ENCODE results near the gene MYH11.

MYH11 gene

GRCh38 chr16:15775663-15776304, 81.0 kb downstream of the MYH11 start:
- no peak for DNase-seq

DNA sequence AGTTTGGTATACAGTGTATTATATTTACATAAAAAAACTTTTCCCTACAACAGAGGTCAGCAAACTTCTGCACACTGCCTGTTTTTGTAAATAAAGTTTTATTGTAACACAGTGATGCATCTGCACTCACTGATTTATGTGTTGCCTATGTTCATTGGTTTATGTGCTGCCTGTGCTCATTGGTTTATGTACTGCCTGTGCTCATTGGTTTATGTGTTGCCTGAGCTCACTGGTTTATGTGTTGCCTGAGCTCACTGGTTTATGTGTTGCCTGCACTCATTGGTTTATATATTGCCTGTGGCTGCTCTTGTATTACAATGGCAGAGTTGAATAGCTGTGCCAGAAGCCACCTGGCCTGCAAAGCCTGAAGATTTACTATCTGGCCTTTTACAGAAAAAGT, 81.6 kb downstream of the MYH11 start:
- DNase-seq: no peak

DNA sequence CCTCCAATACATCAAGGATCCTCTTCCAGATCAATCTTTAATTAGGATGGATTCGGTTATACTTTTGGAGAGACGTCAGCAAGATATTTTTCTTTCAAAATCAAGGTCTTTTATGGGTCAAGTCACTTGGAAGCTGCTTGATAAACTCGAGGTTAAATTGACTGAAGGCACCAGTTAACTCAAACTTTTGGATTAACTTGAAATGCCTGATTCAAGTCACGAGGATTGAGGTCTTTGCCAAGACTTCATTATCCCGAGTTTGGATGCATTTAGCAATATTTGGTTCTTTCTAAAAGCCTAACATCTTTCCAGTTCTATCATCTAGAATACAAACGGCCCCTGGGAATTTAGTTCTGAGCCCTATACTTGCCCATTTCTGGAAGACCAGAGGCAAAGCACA, 82.9 kb downstream of the MYH11 start:
- no peak for DNase-seq

DNA sequence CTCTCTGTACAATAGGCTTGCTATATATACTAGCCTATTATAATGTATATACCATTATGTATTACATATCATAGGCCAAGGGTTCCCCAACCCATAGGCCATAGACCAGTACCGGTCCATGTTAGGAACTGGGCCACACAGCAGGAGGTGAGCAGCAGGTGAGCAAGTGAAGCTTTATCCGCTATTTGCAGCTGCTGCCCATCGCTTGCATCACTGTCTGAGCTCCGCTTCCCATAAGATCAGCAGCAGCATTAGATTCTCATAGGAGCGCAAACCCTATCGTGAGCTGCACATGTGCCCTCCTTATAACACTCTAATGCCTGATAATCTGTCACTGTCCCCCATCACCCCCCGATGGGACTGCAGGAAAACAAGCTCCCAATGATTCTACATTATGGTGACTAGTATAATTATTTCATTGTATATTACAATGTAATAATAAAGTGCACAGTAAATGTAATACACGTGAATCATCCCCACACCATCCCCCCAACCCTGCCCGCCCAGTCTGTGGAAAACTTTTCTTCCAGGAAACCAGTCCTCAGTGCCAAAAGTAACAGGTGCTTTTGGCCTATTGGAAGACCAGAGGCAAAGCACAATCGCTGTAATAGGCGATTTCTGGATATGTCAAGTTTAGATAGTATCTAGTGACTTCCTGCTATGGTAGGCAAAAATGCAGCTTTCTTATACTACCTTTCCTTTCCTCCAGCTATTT, 84.1 kb downstream of the MYH11 start:
- DNase-seq: no peak

- DNase-seq: no peak
These were observed 85.1 kb downstream of the MYH11 start for GRCh38 chr16:15771694-15772093.

GRCh38 chr16:15770512-15770911, 86.3 kb downstream of the MYH11 start:
- no peak for DNase-seq

GRCh38 chr16:15770107-15770506, 86.7 kb downstream of the MYH11 start:
- DNase-seq: no peak

DNA sequence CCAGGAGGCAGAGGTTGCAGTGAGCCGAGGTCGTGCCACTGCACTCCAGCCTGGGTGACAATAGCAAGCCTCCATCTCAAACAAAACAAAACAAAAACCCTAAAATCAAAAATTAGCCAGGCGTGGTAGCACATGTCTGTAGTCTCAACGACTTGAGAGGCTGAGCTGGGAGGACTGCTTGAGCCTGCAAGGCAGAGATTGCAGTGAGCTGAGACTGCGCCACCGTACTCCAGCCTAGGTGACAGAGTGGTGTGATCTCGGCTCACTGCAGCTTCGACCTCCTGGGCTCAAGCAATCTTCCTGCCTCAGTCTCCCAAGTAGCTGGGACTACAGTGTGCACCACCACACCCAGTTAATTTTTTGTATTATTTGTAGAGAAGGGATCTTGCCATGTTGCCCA, 87.6 kb downstream of the MYH11 start:
- no peak for DNase-seq

- DNase-seq: no peak
These were observed 88.6 kb downstream of the MYH11 start for GRCh38 chr16:15768201-15768600.

- no peak for DNase-seq
These were observed 89.9 kb downstream of the MYH11 start for GRCh38 chr16:15766918-15767317.

GRCh38 chr16:15765880-15766279, 90.9 kb downstream of the MYH11 start:
- no peak for DNase-seq

- DNase-seq: no peak
These were observed 91.7 kb downstream of the MYH11 start for GRCh38 chr16:15765116-15765515.

- DNase-seq: no peak
These were observed 92.7 kb downstream of the MYH11 start for GRCh38 chr16:15764112-15764511.

GRCh38 chr16:15760129-15760528, 96.7 kb downstream of the MYH11 start:
- no peak for DNase-seq

- no peak for DNase-seq
These were observed 97.8 kb downstream of the MYH11 start for GRCh38 chr16:15759070-15759469.

GRCh38 chr16:15757630-15758251, 99.1 kb downstream of the MYH11 start:
- no peak for DNase-seq

GRCh38 chr16:15757077-15757386, 99.8 kb downstream of the MYH11 start:
- DNase-seq: no peak

GRCh38 chr16:15754821-15755534, 101.8 kb downstream of the MYH11 start:
- DNase-seq: no peak

DNA sequence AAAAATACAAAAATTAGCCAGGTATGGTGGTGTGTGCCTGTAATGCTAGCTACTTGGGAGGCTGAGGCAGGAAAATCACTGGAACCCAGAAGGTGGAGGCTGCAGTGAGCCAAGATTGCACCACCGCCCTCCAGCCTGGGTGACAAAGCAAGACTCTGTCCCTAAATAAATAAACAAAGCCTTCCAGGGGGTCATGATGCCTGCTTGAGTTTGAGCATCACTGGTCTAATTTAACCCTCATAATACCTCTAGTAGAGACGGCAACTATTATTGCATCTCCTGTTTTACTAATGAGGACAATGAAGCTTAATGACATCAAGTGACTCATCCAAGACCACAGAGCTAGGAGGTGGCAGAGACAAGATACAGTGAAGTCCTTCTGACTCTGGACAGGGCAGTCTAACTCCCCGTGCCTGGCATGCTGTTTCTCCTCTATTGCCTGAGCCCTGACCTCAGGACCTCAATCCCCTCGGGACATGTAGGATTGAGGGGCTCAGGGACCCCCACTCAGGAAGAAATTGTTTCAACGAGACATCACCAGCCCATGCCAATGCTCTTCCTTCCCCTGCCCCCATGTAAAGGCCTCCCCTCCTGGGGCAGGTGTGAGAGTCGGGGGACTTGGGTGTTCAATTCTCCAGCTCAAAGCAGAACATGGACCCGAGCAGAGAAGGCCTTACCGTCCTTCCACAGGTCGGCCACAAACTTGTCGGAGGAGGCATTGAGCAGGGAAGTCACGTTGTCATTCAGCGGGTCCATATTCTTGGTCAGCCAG, 103.9 kb downstream of the MYH11 start:
- DNase-seq: no peak

DNA sequence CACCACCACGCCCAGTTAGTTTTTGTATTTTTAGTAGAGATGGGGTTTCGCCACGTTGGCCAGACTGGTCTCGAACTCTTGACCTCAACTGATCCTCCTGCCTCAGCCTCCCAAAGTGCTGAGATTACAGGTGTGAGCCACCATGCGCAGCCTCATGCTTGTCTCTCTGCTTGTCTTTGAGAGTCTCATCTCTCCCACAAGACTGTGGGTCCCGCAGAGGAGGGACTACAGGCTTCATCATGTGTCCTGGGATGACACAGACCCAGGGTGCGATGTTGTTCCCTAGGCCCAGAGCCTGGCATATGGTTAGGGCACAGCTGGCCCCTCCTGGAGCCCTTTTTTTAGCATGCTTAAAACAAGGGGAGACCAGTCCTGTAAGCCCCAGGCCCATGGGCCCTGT, 104.9 kb downstream of the MYH11 start:
- DNase-seq: no peak

GRCh38 chr16:15749985-15750384, 106.8 kb downstream of the MYH11 start:
- no peak for DNase-seq

DNA sequence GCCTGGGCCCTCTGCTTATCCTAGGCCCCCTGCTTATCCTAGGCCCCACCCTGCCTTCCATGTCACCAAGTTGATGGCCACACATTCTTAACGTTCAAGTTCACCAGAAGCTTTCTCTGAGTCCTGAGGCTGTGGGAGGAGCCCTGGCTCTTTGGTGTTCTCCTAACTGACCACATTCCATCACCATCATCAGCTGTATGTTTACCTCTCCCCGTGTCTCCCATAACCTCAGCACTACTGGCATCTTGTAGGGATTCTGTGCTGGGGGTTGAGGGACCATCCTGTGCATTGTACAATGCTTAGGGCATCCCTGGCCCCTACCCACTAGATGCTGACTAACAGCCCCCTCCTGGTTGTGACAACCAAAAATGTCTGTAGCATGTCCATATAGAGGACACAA, 107.5 kb downstream of the MYH11 start:
- no peak for DNase-seq

DNA sequence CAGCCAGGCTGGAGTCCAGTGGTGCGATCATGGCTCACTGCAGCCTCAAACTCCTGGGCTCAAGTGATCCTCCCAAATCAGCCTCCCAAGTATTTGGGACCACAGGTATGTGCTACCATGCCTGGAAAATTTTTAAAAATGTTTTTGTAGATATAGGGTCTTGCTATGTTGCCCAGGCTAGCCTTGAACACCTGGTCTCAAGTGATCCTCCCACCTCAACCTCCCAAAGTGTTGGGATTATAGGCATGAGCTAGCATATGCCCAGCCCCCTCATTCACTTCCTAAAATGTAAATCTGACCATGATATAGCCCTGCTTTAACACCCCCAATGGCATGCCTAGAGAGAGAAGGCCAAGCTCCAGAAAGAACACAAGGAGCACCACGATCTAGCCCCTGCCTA, 108.2 kb downstream of the MYH11 start:
- DNase-seq: no peak

Measured in NCI-H748 treated with DMSO at 0.1 percent for 48 hours (cell line).